Measurements from ENCODE around the gene MYLK. TPM values are rescaled to one million over a fixed set of nuclear protein-coding genes. Genes with fewer than 3 reads are reported as not detected.
"Not testable (repeated sequence)": the region's sequence is repeated elsewhere in the genome, so short reads cannot be mapped to it uniquely, and the experiment has no call there.

The MYLK gene
- total RNA-seq, 2 experiments from 2014 or later = 0.11 TPM; not detected in 1

GRCh38 chr3:123749711-123750110, 134.4 kb downstream of the MYLK start:
- no peaks in the 10 kb centered on the region for H3K36me3 Mint-ChIP-seq
- POLR2A ChIA-PET = no interaction called here
- no peak overlapping the region for H3K4me3 Mint-ChIP-seq
- ATAC-seq (ENCODE audit: low read depth) (no peak), DNase-seq (no peak)
- no peaks in the 10 kb centered on the region for H3K9me3 Mint-ChIP-seq
- H3K27ac Mint-ChIP-seq = no peak overlapping the region
- peaks cover 7% of the 10 kb centered on the region for H3K27me3 Mint-ChIP-seq
- H3K4me1 Mint-ChIP-seq = no peaks in the 10 kb centered on the region

- POLR2A ChIA-PET = no interaction called here
Observed at GRCh38 chr3:123745184-123745855, 138.8 kb downstream of the MYLK start.

GRCh38 chr3:123744064-123744463, 140.1 kb downstream of the MYLK start:
- peaks cover 22% of the 10 kb centered on the region for H3K27me3 Mint-ChIP-seq
- POLR2A ChIA-PET = no interaction called here
- no peak for DNase-seq
- H3K4me3 Mint-ChIP-seq = no peak overlapping the region
- H3K36me3 Mint-ChIP-seq = no peaks in the 10 kb centered on the region
- no peak overlapping the region for H3K27ac Mint-ChIP-seq
- no peaks in the 10 kb centered on the region for H3K4me1 Mint-ChIP-seq
- ATAC-seq (ENCODE audit: low read depth) = no peak
- H3K9me3 Mint-ChIP-seq = no peaks in the 10 kb centered on the region

More at GRCh38 chr3:123745184-123745855, 138.8 kb downstream of the MYLK start:
- Mint-ChIP-seq H3K4me3 (no peak overlapping the region), H3K4me1 (no peaks in the 10 kb centered on the region), H3K27me3 (peaks cover 20% of the 10 kb centered on the region), H3K27ac (no peak overlapping the region), H3K36me3 (no peaks in the 10 kb centered on the region), H3K9me3 (no peaks in the 10 kb centered on the region)
- DNase-seq (no peak), ATAC-seq (ENCODE audit: low read depth) (no peak)

- Mint-ChIP-seq H3K4me3 (no peak overlapping the region), H3K36me3 (no peaks in the 10 kb centered on the region), H3K4me1 (no peaks in the 10 kb centered on the region), H3K9me3 (no peaks in the 10 kb centered on the region), H3K27me3 (peaks cover 23% of the 10 kb centered on the region), H3K27ac (no peak overlapping the region)
- DNase-seq = no peak
- no peak for ATAC-seq (ENCODE audit: low read depth)
- POLR2A ChIA-PET = no interaction called here
Observed at GRCh38 chr3:123743121-123743520, 141.0 kb downstream of the MYLK start.

- Mint-ChIP-seq H3K4me1 (no peaks in the 10 kb centered on the region), H3K9me3 (no peaks in the 10 kb centered on the region), H3K36me3 (no peaks in the 10 kb centered on the region), H3K27me3 (peaks cover 22% of the 10 kb centered on the region), H3K4me3 (no peak overlapping the region), H3K27ac (no peak overlapping the region)
- DNase-seq (no peak), ATAC-seq (ENCODE audit: low read depth) (no peak)
- POLR2A ChIA-PET = no interaction called here
Observed at GRCh38 chr3:123741041-123741511, 143.1 kb downstream of the MYLK start.

GRCh38 chr3:123740391-123740822, 143.7 kb downstream of the MYLK start:
- ATAC-seq (ENCODE audit: low read depth) (no peak), DNase-seq (no peak)
- Mint-ChIP-seq H3K27ac (no peak overlapping the region), H3K27me3 (peaks cover 21% of the 10 kb centered on the region), H3K9me3 (no peaks in the 10 kb centered on the region), H3K4me3 (no peak overlapping the region), H3K4me1 (no peaks in the 10 kb centered on the region), H3K36me3 (no peaks in the 10 kb centered on the region)
- POLR2A ChIA-PET = no interaction called here

- POLR2A ChIA-PET = no interaction called here
- no peak overlapping the region for H3K4me3 Mint-ChIP-seq
- no peak for DNase-seq
- no peak for ATAC-seq (ENCODE audit: low read depth)
- H3K27me3 Mint-ChIP-seq = peaks cover 21% of the 10 kb centered on the region
- no peaks in the 10 kb centered on the region for H3K4me1 Mint-ChIP-seq
- H3K9me3 Mint-ChIP-seq = no peaks in the 10 kb centered on the region
- H3K27ac Mint-ChIP-seq = no peak overlapping the region
- no peaks in the 10 kb centered on the region for H3K36me3 Mint-ChIP-seq
Observed at GRCh38 chr3:123739754-123740153, 144.4 kb downstream of the MYLK start.

GRCh38 chr3:123739106-123739505, 145.0 kb downstream of the MYLK start:
- DNase-seq (no peak), ATAC-seq (ENCODE audit: low read depth) (no peak)
- H3K4me3 Mint-ChIP-seq = no peak overlapping the region
- H3K27me3 Mint-ChIP-seq = peaks cover 21% of the 10 kb centered on the region
- no peak overlapping the region for H3K27ac Mint-ChIP-seq
- H3K9me3 Mint-ChIP-seq = no peaks in the 10 kb centered on the region
- H3K36me3 Mint-ChIP-seq = no peaks in the 10 kb centered on the region
- H3K4me1 Mint-ChIP-seq = no peaks in the 10 kb centered on the region
- POLR2A ChIA-PET = no interaction called here

GRCh38 chr3:123738522-123738921, 145.6 kb downstream of the MYLK start:
- ATAC-seq (ENCODE audit: low read depth); H3K4me3 Mint-ChIP-seq; H3K27ac Mint-ChIP-seq; H3K9me3 Mint-ChIP-seq; POLR2A ChIA-PET; H3K36me3 Mint-ChIP-seq; DNase-seq; H3K4me1 Mint-ChIP-seq: not testable (repeated sequence)
- H3K27me3 Mint-ChIP-seq = peaks cover 16% of the 10 kb centered on the region

GRCh38 chr3:123737168-123737567, 147.0 kb downstream of the MYLK start:
- Mint-ChIP-seq H3K27ac (no peak overlapping the region), H3K36me3 (no peaks in the 10 kb centered on the region), H3K4me1 (no peaks in the 10 kb centered on the region), H3K27me3 (peaks cover 10% of the 10 kb centered on the region), H3K4me3 (no peak overlapping the region), H3K9me3 (no peaks in the 10 kb centered on the region)
- ATAC-seq (ENCODE audit: low read depth) (no peak), DNase-seq (no peak)
- POLR2A ChIA-PET = no interaction called here

GRCh38 chr3:123735456-123735855, 148.7 kb downstream of the MYLK start:
- POLR2A ChIA-PET = no interaction called here
- no peaks in the 10 kb centered on the region for H3K4me1 Mint-ChIP-seq
- DNase-seq (no peak), ATAC-seq (ENCODE audit: low read depth) (no peak)
- H3K27me3 Mint-ChIP-seq = peaks cover 10% of the 10 kb centered on the region
- no peaks in the 10 kb centered on the region for H3K9me3 Mint-ChIP-seq
- no peaks in the 10 kb centered on the region for H3K36me3 Mint-ChIP-seq
- H3K27ac Mint-ChIP-seq = no peak overlapping the region
- no peak overlapping the region for H3K4me3 Mint-ChIP-seq

GRCh38 chr3:123734527-123734902, 149.6 kb downstream of the MYLK start:
- no peak overlapping the region for H3K27ac Mint-ChIP-seq
- H3K36me3 Mint-ChIP-seq = no peaks in the 10 kb centered on the region
- H3K27me3 Mint-ChIP-seq = peaks cover 13% of the 10 kb centered on the region
- POLR2A ChIA-PET = no interaction called here
- H3K4me1 Mint-ChIP-seq = no peaks in the 10 kb centered on the region
- ATAC-seq (ENCODE audit: low read depth) (no peak), DNase-seq (no peak)
- no peak overlapping the region for H3K4me3 Mint-ChIP-seq
- H3K9me3 Mint-ChIP-seq = no peaks in the 10 kb centered on the region

- Mint-ChIP-seq H3K27ac (no peak overlapping the region), H3K4me1 (no peaks in the 10 kb centered on the region)
Observed at GRCh38 chr3:123733805-123734526, 150.2 kb downstream of the MYLK start.

GRCh38 chr3:123733341-123733740, 150.8 kb downstream of the MYLK start:
- POLR2A ChIA-PET = no interaction called here

More at GRCh38 chr3:123733805-123734526, 150.2 kb downstream of the MYLK start:
- no peak overlapping the region for H3K4me3 Mint-ChIP-seq
- ATAC-seq (ENCODE audit: low read depth) = no peak
- peaks cover 12% of the 10 kb centered on the region for H3K27me3 Mint-ChIP-seq
- H3K36me3 Mint-ChIP-seq = no peaks in the 10 kb centered on the region
- H3K9me3 Mint-ChIP-seq = no peaks in the 10 kb centered on the region
- DNase-seq = no peak
- POLR2A ChIA-PET = no interaction called here

More at GRCh38 chr3:123733341-123733740, 150.8 kb downstream of the MYLK start:
- Mint-ChIP-seq H3K4me3 (no peak overlapping the region), H3K9me3 (no peaks in the 10 kb centered on the region), H3K4me1 (no peaks in the 10 kb centered on the region), H3K36me3 (no peaks in the 10 kb centered on the region), H3K27ac (no peak overlapping the region), H3K27me3 (peaks cover 14% of the 10 kb centered on the region)
- ATAC-seq (ENCODE audit: low read depth) (no peak), DNase-seq (no peak)

Measured in activated naive CD8-positive, alpha-beta T cell treated with anti-CD3 and anti-CD28 coated beads, Interleukin-2, amount 10 ng/mL, durations not matched to agents 7 days and 5 days (primary cell).